PC-3 (cell line): ENCODE measurements around the gene AMMECR1. TPM values are rescaled to one million over a fixed set of nuclear protein-coding genes. Genes with fewer than 3 reads are reported as not detected.

Source experiments
- ATAC-seq: fragments of 200-7000 bp; cut with Tn5 transposase; 2 replicates; pipeline ENCODE4 v1.9.1; 2020; ENCODE audit warnings: mild to moderate bottlenecking, moderate library complexity
- Bru-seq: library from RNA; stranded (reverse); fragments of 400-500 nt; gene quantifications from one replicate; lab custom pipeline; 2021; lab: Mats Ljungman, UMichigan
- BruChase-seq, 2 experiments: library from RNA; stranded (reverse); fragments of 400-500 nt; gene quantifications; one replicate each; lab custom pipeline; 2021; lab: Mats Ljungman, UMichigan
- BruUV-seq: library from RNA; stranded (reverse); fragments of 400-500 nt; replicated peaks from 2 replicates; lab custom pipeline; 2021; lab: Mats Ljungman, UMichigan
- CTCF ChIA-PET: fragments of 300-600 bp; sonication (Branson Sonifier 250); formaldehyde crosslinking; loops from one replicate; lab custom pipeline; 2022; ENCODE audit warnings: antibody characterized with exemption; lab: Charles Lee
- POLR2A ChIA-PET: fragments of 300-600 bp; sonication (Branson Sonifier 250); formaldehyde crosslinking; loops from one replicate; lab custom pipeline; 2022; ENCODE audit warnings: antibody characterized with exemption; ENCODE audit not compliant: unreplicated experiment; lab: Charles Lee
- DNase-seq: peaks from one replicate; pipeline ENCODE4 v3.0.0-alpha.2; 2015
- H2AFZ ChIP-seq: fragments of 300-600 bp; sonication (generic); 2 replicates; pipeline ENCODE4 v1.6.0; 2016; ENCODE audit warnings: antibody characterized with exemption, low read length
- H3F3A ChIP-seq: fragments of 300-600 bp; sonication (generic); one replicate; pipeline ENCODE4 v1.6.0; 2017; ENCODE audit warnings: antibody characterized with exemption, low read length, control low read depth, mild to moderate bottlenecking; ENCODE audit not compliant: unreplicated experiment
- H3K27ac ChIP-seq: fragments of 300-600 bp; sonication (generic); 2 replicates; pipeline ENCODE4 v1.5.1; 2016; ENCODE audit warnings: mild to moderate bottlenecking, low read length
- H3K27me3 ChIP-seq: fragments of 300-600 bp; sonication (generic); 2 replicates; pipeline ENCODE4 v1.6.1; 2016; ENCODE audit warnings: low read length, mixed read lengths
- H3K36me3 ChIP-seq: fragments of 300-600 bp; sonication (generic); 2 replicates; pipeline ENCODE4 v1.6.1; 2016; ENCODE audit warnings: low read depth, mixed run types, low read length, mixed read lengths
- H3K4me1 ChIP-seq: fragments of 300-600 bp; sonication (generic); 2 replicates; pipeline ENCODE4 v1.5.1; 2016; ENCODE audit warnings: low read length; ENCODE audit not compliant: insufficient read depth
- H3K4me2 ChIP-seq: fragments of 300-600 bp; sonication (generic); 2 replicates; pipeline ENCODE4 v1.6.0; 2016; ENCODE audit warnings: low read length
- H3K4me3 ChIP-seq: fragments of 300-600 bp; sonication (generic); 2 replicates; pipeline ENCODE4 v1.5.1; 2016; ENCODE audit warnings: mild to moderate bottlenecking, low read length, mixed read lengths
- H3K79me2 ChIP-seq: fragments of 300-600 bp; sonication (generic); 2 replicates; pipeline ENCODE4 v1.6.1; 2017; ENCODE audit warnings: low read length, mixed read lengths
- H3K9ac ChIP-seq: fragments of 300-600 bp; sonication (generic); 2 replicates; pipeline ENCODE4 v1.6.0; 2016; ENCODE audit warnings: mild to moderate bottlenecking, low read length
- H3K9me2 ChIP-seq: fragments of 300-600 bp; sonication (generic); replicated peaks from 2 replicates; pipeline ENCODE4 v1.6.1; 2016; ENCODE audit warnings: mixed run types, low read length, mixed read lengths
- H3K9me3 ChIP-seq: fragments of 300-600 bp; sonication (generic); 2 replicates; pipeline ENCODE4 v1.6.1; 2016; ENCODE audit warnings: low read length, mixed read lengths
- H4K20me1 ChIP-seq: fragments of 300-600 bp; sonication (generic); 2 replicates; pipeline ENCODE4 v1.6.1; 2016; ENCODE audit warnings: low read length, mixed read lengths
- EZH2 ChIP-seq: fragments of 300-600 bp; sonication (generic); IDR thresholded peaks from one replicate; pipeline ENCODE4 v1.6.1; 2017; ENCODE audit warnings: antibody characterized with exemption, mild to moderate bottlenecking, low read length; ENCODE audit not compliant: unreplicated experiment
- EZH2phosphoT487 ChIP-seq: fragments of 300-600 bp; sonication (generic); IDR thresholded peaks from 2 replicates; pipeline ENCODE4 v1.6.1; 2018; ENCODE audit warnings: mild to moderate bottlenecking, antibody characterized with exemption, low read length, borderline replicate concordance
- intact Hi-C: fragments of 100-400 bp; cut with micrococcal nuclease; formaldehyde crosslinking; loops from 2 replicates; pipeline ENCODE4 v1.9.0; 2023
- long read RNA-seq: library from polyadenylated mRNA; unstranded; transcript quantifications from one replicate; pipeline ENCODE4 v2.0.0, GENCODE V29; 2021; ENCODE audit not compliant: unreplicated experiment
- total RNA-seq: library from RNA; depleted of rRNA; stranded (reverse); fragments of >200 nt; gene quantifications from 2 replicates; pipeline ENCODE4 v1.2.3, GENCODE V29; 2014; rRNA removed
- TF ChIP-seq, protein P1 (sequence below): fragments of 300-600 bp; sonication (generic); conservative IDR thresholded peaks from 2 replicates; pipeline ENCODE4 v1.5.1; 2017; ENCODE audit warnings: antibody characterized with exemption, low read depth, mild to moderate bottlenecking, low read length

The AMMECR1 gene
- 12.7 and 14.2 TPM in 2 replicates for total RNA-seq
- percentile 74 among the genes with signal in this experiment for Bru-seq, nascent RNA
- percentile 58 among the genes with signal in this experiment for BruChase-seq, experiment 1, labeled RNA remaining after a 6-hour chase
- BruChase-seq, experiment 2, labeled RNA remaining after a 2-hour chase = percentile 65 among the genes with signal in this experiment
- long read RNA-seq, full-length matches to known transcripts = 54 of 63 reads
- long read RNA-seq, partial matches to known transcripts = 2 of 63 reads
- long read RNA-seq, other reads (novel, unspliced or antisense) = 7 of 63 reads

DNA sequence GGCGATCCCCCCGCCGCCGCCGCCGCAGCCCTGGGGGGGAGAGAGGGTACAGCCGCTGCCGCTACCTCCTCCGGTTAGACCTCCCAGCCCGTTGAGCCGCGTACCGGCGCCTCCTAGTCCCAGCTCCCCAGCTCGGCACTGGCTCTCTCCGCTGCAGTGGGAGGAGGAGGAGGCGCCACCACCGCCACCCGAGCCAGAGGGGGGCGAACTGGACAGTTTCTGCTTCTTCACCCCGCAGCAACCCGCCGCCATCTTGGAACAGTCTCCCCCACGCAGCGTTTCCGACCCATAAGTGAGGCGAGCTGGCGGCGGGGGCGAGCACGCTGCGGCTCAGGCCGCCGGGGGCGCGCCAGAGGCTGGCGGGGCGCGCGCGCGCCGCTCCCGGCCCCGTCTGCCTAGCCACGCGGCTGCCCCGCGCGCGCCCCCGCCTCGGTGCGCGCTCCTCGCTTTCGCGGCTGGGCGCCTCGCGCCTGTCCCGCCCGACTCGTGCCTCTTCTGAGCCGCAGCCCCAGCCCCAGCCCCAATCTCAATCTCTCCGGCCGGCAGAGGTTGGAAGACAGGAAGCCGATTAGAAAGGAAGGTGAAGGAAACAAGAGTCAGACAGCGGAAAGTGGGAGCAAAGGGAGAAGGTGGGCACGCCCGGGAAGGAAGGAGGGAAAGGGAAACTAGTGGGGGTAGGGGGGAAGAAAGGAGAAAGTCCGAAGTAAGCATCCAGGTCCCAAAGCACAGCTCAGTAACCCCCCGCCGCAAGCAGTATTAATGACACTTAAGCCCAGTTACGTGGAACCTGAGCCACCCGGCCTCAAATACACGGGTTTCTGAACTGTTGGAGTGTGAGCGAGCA lies at the start of gene AMMECR1:
TSS of gene AMMECR1 (minus strand) at position 266 of the 844 bp plus-strand sequence. CDS start at position 252, 14 bp downstream.
- peak within 1 kb of the TSS; percentile 73 for H3K27ac ChIP-seq
- H3K4me1 ChIP-seq = peaks cover 29% of the 10 kb centered on the region
- peaks cover 25% of the 10 kb centered on the region for H4K20me1 ChIP-seq
- TF ChIP-seq EZH2phosphoT487 (no peak), EZH2 (no peak)
- peak within 1 kb of the TSS; percentile 80 for H3K4me3 ChIP-seq
- DNase-seq = peak; percentile 85
- no peaks in the 10 kb centered on the region for H3K9me3 ChIP-seq
- POLR2A ChIA-PET = interaction anchor here (0.6 to 1.0 kb wide), 3 partner anchors 27 to 111 kb away, joined by 3 to 4 read pairs (median 3); no protein-coding TSS in a partner anchor
- no peaks in the 10 kb centered on the region for H3K27me3 ChIP-seq
- intact Hi-C loops = loop anchor here (2.0 to 5.0 kb wide), 4 partner anchors 36 to 157 kb away; no protein-coding TSS in a partner anchor
- BruUV-seq = TSS peak; percentile 94
- H3K9ac ChIP-seq = peak within 1 kb of the TSS; percentile 92
- peak; percentile 74 for ATAC-seq
- CTCF ChIA-PET = interaction anchor here (1.6 kb wide), 1 partner anchor 108 kb away, joined by 5 read pairs; no protein-coding TSS in a partner anchor
- peaks cover 48% of the 10 kb centered on the region for H3K79me2 ChIP-seq
- peak within 1 kb of the TSS; percentile 94 for H2AFZ ChIP-seq
- H3F3A ChIP-seq = no peaks in the 10 kb centered on the region
- H3K9me2 ChIP-seq = no peaks in the 10 kb centered on the region
- peak within 1 kb of the TSS; percentile 90 for H3K4me2 ChIP-seq
- H3K36me3 ChIP-seq = no peaks in the 10 kb centered on the region

DNA sequence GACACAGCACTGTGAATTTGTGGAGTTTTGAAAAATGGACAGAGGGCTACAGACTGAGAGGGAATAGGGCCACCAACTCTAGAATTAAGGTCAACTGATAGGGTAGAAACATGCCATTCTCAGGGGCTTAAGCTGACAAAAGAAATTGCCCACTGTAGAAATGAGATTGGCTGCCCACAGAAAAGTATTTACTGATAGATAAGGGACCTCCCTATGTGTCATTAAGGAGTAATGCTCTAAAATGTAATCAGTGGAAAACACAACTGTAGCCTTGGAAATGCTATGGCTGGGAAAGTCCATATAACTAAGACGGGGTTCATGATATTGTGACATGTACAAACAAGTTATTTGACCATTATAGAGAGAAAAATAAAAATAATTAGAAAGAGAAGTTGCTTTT lies 45.4 kb upstream of the AMMECR1 start:
- peak; percentile 33 for ATAC-seq
- CTCF ChIA-PET = no interaction called here

More for the DNA sequence above, 45.4 kb upstream of the AMMECR1 start:
- Histone ChIP-seq H3K9ac (no peak overlapping the region), H3K27me3 (no peaks in the 10 kb centered on the region), H3K4me3 (no peak overlapping the region), H3K79me2 (no peaks in the 10 kb centered on the region), H3K27ac (no peak overlapping the region), H3F3A (no peaks in the 10 kb centered on the region), H3K4me1 (peaks cover 15% of the 10 kb centered on the region), H3K4me2 (no peak overlapping the region), H3K36me3 (no peaks in the 10 kb centered on the region), H3K9me3 (no peaks in the 10 kb centered on the region), H3K9me2 (no peaks in the 10 kb centered on the region), H2AFZ (no peak overlapping the region), H4K20me1 (no peaks in the 10 kb centered on the region)
- intact Hi-C loops = loop anchor here (1.0 kb wide), 1 partner anchor 38 kb away; no protein-coding TSS in a partner anchor
- no TSS peak for BruUV-seq
- POLR2A ChIA-PET = no interaction called here
- TF ChIP-seq EZH2phosphoT487 (no peak), EZH2 (no peak)
- TF ChIP-seq, protein P1, sequence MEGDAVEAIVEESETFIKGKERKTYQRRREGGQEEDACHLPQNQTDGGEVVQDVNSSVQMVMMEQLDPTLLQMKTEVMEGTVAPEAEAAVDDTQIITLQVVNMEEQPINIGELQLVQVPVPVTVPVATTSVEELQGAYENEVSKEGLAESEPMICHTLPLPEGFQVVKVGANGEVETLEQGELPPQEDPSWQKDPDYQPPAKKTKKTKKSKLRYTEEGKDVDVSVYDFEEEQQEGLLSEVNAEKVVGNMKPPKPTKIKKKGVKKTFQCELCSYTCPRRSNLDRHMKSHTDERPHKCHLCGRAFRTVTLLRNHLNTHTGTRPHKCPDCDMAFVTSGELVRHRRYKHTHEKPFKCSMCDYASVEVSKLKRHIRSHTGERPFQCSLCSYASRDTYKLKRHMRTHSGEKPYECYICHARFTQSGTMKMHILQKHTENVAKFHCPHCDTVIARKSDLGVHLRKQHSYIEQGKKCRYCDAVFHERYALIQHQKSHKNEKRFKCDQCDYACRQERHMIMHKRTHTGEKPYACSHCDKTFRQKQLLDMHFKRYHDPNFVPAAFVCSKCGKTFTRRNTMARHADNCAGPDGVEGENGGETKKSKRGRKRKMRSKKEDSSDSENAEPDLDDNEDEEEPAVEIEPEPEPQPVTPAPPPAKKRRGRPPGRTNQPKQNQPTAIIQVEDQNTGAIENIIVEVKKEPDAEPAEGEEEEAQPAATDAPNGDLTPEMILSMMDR = no peak
- no peak for DNase-seq
